Activated T-cell treated with anti-CD3 and anti-CD28 coated beads for 48 hours (primary cell): Measurements from ENCODE around the gene NUAK1.

ENCODE experiments used
- DNase-seq: peaks from one replicate; pipeline ENCODE4 v3.0.0-alpha.2; 2020; ENCODE audit warnings: low read depth

NUAK1 gene

DNA sequence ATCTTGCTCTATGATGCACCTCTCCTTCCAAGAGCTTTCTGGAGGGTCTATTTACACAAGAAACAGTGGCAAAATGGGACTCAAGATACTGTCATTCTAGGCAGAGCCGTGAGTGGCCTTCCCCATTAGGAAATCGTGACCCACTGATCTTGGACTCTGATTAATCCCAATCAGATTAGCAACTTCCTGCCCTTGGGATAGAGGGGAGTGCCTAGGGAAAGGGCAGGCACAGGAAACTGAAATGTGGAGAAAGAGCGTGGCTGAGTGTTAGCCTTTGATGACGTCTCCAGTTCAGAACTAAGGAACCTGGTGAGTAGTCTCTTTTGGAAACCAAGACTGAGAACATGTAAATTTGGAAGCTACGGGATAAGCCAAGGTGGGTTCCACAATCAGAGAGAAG is 76.1 kb downstream of the NUAK1 start:
- no peak for DNase-seq

DNA sequence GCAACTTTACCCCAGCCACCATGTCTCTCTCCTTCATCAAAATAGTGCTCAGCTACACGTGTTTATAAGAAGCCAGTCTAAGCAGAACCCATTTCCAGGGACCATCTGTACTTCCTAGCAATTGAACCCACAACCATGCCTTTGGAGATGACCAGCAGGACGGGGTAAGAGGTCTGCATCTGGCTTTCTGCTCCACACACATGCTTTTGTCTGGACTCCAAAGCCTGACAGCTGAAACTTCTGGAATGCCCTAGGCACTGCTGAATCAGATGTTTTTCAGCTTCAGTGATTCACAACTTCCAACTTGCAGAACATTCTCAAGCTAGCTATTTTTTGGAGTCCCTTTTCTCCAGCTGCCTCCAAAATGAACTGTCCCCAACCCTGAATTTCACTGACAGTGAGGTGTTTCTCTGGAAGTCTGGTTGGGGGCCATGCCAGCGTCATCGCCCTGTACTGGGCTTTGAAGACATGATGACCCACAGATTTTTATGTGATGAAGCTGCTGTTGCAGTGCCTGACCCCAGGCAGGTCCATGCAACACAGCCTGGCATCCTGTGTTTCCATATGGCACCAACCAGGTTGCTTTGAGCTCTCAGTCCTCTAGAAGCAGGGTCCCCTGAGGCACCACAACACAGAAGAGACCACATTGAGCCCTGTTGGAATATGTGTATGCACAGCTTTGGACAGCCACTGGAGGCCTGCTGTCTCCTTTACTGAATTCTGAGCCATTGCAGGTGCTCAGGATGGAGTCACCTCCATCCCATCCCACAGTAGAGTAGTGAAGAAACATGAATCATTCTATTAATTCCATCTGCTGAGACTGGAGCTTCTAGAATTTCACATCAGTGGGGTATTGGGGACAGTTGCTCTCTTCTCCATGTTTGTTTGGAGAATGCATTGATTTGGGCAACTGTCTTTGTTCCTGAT is 80.2 kb downstream of the NUAK1 start:
- no peak for DNase-seq

DNA sequence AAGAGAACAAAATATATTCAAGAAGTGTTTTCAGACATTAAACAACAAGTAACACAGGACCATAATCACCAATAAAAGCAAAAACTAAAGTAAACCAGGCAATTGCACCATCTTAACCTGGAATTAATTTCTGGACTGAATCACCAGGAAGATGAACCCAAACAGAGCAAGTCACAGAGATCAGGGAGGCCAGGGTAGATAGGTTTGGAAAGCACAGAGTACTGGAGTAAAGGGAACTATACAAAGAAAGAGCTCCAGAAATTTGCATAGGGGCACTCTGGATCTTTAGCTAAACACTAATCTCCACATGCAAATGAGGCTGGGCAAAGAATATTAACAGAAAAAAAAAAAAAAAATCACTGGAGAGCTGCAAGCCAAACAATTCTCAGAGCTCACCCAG is 84.7 kb downstream of the NUAK1 start:
- no peak for DNase-seq

DNA sequence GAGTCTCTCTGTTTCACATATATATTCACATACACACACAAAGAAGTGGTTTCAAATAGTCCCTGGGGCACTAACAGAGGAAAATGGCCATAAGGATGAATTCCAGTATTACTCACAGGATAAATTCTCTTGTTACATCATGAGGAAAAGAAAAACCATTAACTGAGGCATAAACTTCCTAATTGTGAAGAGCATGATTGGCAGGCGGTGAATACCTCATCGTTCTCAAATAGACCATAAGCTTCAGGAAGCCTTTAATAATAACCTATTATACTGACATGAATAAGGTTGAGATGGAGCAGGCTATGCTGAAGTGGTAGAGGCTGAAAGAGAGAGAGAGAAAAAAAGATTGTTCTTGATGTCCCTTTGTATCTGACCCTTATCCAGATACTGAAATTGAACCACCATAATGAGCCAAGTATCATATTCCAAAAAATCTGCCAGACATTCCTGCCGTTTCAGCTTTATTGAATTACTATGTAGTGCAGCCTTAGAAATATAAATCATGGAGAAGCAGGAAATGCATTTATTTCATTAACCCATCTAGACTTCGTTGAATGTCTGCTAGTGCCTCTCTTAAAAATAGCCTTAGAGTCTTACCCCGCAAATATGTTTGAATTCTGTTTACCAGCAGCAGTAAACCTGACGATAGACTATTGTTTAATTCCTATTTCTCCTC is 86.8 kb downstream of the NUAK1 start:
- DNase-seq, result no peak

DNA sequence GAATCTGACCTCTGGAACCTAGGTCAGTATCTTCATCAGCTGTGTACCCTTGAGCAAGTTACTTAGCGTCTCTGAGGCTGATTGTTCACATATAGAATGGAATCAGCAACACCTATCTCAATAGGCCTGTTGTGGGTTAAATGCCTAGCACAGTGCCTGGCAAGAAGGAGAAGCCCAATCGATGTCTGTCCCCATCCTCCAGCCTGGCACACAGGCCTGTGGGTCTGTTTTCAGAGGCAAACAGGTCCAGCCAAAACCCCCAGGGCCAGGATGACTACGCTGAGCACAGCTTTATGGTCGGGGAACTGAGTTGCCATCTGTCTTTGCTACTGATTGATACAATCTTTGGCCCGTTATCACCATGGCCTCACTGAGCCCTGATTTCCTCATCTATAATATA is 89.2 kb downstream of the NUAK1 start:
- DNase-seq, result no peak

DNA sequence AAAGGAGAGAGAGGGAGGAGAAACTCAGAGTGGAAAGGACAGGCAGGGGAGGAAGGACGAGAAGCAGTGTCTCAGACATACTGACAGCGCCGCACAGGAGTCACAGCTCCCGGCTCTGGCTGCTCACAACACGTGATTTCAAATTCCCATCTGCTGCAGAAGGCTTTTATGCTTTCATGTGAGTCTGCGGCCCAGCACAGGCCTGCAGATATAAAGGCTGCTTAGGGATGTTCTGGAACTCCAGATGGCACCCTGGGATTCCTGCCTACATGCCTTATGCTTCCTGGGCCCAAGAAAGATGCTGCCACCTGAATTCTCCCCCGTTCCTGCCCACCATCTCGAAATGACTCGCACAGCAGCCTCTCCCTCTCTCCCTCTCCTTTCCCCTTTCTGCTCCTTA is 89.6 kb downstream of the NUAK1 start:
- no peak for DNase-seq

DNA sequence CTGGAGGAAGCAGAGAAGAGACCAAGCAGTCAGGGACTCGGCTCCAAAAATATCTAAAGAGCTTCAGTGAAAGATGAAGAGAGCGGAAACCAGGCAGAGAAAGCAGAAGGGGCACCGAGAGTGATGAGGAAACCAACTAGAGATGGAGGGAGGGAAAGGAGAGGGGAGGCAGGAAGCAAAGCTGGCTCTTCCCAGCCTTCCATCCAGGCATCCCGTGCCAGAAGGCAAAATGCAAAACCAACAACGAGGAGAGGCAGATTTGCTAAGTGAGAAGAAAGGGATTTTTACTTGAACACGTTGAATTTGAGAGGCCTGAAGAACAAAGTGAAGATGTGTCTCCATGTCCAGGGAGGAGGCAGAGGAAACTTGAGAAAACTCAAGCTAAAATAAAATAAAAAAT is 90.1 kb downstream of the NUAK1 start:
- DNase-seq, result no peak

DNA sequence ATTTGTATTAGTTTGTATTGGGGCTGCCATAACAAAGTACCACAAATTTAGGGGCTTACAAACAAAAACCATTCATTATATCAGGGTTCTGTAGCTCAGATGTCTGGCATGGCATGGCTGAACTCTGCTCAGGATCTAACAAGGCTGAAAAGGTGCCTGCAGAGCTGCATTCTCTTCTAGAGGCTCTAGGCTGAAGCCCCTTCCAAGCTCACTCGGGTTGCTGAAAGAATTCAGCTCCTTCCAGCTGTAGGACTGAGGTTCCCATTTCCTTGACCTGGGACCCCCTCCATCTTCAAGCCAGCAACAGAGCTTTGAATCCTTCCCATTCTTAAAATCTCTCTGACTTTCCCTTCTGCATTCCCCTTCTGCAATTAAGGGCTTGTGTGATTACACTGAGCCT is 90.7 kb downstream of the NUAK1 start:
- DNase-seq, result no peak

DNA sequence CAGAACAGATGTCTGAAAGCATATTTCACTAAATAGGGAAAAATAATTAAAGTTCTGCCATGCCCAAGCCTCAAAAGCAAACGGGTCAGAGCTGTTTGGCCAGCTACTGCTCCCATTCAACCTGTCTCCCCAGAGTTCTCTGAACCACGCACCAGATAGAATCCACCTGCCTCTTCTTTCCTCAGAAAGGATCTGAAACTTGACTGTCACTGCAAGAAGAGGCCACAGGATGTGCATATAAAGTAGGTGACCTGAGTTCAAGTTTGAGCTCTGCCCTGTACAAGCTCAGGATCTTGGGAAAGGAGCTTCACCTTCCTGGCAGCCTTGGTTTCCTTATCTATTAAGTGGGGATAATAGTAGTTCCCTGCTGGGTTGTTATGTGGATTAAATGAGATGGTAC is 91.8 kb downstream of the NUAK1 start:
- DNase-seq, result no peak

DNA sequence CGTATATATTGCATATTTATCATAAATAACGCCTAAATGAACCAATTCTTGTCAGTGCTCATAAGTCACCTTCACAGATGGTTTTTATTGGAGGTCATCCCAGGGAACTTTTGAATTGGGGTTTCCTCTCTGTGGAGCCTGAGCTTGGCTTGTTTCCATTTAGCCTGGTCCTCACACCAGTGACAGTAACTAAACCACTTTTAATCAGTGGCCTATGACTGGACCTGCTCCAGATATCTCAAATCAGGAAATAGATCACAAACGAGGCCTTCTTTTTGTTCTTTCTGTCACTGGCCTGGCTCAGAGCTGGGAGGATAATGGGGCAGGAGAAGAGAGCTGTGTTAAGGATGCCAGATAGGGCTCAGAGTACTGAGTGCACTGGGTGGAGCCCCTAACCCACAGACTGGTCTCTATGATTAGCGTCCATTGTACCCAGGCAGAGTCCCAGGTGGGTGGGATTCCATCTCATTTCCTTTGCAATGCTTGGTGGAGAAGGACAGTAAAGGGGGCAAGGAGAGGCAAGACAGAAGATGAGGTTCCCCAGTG is 92.4 kb downstream of the NUAK1 start:
- DNase-seq, result no peak

DNA sequence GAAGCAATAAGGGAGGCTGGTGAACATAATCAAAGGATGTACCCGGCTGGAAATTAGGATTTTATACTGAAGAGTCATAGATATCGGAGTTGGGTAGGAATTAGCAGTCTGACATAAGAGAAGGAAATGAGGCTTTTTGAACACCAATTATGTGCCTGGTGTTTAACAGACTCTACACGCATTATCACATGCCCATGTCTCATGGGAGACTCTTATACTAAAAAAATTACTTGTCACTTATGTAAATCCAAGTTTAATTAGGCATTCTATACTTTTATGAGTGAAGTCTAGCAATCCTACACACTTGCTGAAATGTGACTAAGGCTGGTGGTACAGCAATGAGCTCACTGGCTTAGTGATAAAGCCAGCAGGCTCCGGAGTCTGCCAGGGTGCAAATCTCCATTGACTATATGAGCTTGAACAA is 93.5 kb downstream of the NUAK1 start:
- no peak for DNase-seq

DNA sequence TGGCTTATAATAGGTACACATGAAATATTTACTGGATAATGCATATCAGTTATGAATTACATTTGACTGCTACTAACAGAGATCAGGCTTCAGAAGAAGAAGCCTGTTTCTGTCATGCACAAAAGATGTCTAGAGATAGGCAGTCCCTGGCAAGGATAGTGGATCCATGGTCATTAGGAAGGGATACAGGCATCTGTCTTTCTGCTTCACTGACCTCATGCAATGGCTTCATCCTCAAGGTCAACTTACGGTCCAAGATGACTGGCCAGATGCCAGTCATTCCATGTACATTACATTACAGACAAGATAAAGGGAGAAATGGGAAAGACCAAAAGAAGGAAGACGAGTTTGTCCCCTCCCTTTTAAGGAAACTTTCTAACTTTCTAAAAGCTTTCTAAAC is 94.0 kb downstream of the NUAK1 start:
- DNase-seq, result no peak

DNA sequence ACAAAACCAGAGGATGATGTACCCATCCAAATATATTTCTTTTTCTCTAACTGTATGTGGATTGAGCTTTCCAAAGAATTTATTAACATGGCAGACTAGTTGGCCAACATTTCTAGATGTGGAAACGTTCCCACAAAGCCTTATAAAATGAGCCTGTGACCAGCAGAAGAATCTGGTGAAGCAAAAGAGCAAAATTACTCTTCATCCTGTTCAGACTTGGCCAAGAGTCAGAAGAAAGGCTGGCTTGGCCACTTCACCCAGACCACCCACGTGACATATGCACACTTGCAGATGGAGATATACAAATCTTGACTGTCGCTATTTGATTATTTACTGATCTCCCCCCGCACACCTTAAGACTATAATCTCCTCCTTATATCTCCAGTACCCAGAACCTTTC is 96.7 kb downstream of the NUAK1 start:
- DNase-seq, result no peak

DNA sequence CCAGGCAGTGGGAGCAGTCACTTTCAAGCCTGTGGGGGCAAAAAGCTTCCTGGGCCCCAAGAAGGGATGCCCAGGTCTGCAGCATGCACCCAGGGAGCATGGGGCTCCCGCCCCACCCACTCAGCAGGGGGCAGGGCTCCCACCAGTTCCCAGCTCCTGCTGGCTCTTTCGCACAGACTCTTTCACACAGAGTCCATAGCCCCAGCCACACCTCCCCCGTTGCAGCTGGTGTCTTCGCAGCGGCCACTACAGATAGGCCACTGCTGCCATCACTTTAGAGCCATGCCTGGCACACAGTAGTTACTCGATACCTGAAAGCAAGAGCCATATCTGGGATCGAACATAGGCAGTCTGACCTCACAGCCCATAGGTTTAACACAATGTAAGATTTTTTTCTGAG is 98.2 kb downstream of the NUAK1 start:
- DNase-seq, result no peak

DNA sequence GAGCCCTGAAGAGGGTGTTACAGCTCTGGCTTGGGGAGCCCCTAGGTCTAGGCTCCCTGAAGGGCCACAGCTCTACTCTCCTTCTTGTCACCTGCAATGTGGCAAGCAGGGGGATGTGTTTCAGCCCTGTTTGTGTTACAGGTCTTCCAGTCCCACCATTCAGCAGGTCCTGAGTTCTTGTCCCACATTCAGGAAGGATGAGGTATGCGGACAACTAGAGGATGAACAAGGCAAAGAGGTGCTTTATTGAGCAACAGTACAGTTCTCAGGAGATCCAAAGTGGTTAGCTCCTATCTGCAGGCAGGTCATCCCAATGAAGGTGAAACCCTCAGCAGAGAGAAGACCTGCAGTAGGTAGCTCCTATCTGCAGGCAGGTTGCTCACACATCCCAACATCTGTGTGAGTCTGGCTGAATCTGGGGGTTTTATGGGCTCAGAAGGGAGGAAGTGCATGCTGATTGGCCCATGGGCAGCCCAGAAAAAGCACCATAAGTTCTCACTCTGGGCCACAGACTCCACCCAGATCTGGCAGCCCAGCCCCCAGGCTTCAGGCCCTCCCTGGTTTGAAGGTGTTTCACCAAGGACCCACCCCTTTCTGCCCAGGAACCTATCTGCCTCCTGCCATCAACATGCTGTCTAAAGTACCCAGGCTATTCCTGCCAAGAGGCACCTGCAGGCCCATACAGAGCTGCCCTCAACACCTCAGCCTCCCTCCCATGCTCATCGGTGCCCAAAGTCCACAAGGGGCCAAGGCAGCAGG is 98.9 kb downstream of the NUAK1 start:
- no peak for DNase-seq

DNA sequence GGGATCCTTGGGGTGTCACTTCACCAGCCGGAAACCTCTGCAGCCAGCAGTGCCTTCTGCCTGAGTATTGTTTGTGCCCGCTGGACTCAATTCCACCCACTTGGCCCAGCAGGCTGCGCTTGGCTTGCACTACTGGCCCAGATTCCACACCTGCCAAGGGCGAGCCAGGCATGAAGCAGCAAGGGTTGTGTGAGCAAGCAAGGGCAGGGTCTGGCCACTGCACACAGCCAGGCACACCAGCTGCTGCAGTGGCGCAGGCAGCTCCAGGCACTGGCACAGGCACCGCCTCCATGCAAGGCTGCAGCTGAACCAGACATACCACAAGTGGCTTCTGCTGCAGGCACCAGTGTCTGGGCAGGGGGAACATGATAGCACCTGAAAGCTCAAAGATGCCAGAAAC is 99.5 kb downstream of the NUAK1 start:
- no peak for DNase-seq

DNA sequence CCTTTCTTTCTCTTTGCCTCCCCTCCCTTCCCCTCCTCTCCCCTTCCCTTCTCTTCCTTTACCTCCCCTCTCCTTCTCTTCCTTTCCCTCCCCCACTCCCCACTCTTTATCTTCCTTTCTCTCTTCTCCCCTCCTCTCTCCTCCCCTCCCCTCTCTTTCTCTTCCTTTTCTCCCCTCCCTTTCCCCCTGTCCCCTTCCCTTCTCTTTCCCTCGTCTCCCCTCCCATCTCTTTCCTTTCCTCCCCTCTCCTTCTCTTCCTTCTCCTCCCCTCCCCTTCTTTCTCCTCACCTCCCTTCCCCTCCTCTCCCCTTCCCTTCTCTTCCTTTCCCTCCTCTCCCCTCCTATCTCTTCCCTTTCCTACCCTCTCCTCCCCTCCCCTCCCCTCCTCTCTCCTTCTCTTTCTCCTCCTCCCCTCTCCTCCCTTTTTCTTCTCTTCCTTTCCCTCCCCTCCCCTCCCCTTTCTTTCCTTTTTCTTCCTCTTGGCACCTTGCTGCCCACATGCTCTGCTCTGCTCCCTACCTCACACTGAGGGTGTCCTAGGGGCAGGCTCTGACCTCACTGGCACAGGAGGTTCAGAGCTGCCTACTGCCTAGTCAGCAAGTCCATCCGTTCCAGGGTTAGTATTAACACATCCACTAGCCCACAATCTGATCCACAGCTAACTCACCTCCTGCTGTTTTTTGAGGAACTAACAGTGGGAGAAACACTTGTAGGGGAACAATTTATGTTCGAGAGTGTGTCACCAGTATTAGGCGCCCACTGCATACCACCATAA is 101.0 kb downstream of the NUAK1 start:
- no peak for DNase-seq

DNA sequence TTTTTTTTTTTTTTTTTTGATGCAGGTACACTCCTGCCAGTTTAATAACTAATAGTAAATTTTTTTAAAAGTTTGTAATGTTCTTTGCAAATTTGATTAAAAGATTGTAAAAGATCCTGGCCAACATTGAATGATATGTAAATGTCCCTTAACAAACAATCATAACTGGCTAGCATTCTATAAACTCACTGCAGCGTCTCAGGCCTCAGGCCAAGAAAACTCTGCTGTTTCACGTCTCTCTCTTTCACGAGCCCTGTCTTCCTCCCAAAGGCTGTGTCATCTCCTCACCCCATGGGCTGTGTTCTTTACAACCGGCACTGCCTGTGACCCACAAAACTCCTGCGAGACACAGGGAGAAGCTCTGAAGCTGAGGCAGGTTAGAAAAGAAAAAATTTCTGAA is 103.3 kb downstream of the NUAK1 start:
- DNase-seq, result no peak

DNA sequence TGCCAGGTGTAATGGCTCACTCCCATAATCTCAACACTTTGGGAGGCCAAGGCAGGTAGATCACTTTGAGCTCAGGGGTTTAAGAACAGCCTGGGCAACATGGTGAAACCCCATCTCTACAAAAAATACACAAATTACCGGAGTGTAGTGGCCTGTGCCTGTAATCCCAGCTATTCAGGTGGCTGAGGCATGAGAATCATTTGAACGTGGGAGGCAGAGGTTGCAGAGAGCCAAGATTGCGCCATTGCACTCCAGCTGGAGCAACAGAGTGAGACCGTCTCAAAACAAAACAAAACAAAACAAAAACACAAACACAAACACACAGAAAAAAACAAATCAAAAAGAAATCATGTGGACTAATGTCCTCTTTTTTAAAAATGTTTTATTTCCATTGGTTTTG is 104.4 kb downstream of the NUAK1 start:
- DNase-seq, result no peak

DNA sequence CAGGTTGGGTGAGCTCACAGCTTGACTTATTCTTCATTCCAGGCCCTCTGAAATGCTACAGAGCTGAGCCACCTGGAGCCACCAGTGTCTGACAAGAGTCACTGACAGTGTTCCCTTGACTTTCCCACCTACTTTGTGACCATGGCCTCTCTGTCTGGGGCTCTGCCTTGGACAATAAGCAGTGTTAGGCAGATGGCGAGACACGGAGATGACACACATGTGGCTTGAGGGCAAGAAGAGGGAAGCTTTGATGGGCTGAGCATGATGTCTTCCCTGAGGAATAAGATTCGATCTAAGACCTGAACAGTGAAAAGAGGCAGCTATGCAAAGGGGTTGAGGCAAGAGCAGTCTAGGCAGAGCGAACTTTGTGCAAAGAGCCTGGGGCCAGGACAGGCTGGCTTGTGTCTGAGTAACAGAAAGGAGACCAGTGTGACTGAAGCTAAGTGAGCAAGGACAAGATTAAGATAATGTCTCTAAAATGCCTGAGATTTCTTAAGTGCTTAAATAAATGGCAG is 105.5 kb downstream of the NUAK1 start:
- no peak for DNase-seq

DNA sequence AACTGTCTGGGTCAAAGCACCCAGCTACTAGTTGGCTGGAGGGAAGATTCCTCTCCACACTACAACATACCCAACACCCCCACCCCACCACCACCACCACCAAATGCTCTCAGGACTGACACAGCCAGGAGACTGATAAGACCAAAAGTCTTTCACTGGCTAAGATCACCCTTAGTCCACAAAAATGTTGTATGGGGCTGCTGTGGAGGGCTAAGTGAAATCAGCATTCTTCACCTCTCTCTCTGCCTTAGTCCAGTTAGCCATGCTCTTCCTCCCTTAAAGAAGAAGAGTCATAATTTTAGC is 106.2 kb downstream of the NUAK1 start:
- no peak for DNase-seq
